OCI-LY1 (cell line): ENCODE results near the gene NABP1.

Experiments used
- EZH2 ChIP-seq: fragments of 200-600 bp; sonication (generic), shearing (Covaris generic); IDR thresholded peaks from 2 replicates; pipeline ENCODE4 v1.8.0; 2017; ENCODE audit warnings: borderline replicate concordance, mixed run types, mild to moderate bottlenecking, antibody characterized with exemption, low read length, moderate library complexity, mixed read lengths
- TF ChIP-seq, protein P1 (sequence below): fragments of 200-600 bp; sonication (generic), shearing (Covaris generic); IDR thresholded peaks from 2 replicates; pipeline ENCODE4 v1.5.1; 2017; ENCODE audit warnings: mild to moderate bottlenecking, antibody characterized with exemption, low read length, moderate library complexity, mixed read lengths

DNA sequence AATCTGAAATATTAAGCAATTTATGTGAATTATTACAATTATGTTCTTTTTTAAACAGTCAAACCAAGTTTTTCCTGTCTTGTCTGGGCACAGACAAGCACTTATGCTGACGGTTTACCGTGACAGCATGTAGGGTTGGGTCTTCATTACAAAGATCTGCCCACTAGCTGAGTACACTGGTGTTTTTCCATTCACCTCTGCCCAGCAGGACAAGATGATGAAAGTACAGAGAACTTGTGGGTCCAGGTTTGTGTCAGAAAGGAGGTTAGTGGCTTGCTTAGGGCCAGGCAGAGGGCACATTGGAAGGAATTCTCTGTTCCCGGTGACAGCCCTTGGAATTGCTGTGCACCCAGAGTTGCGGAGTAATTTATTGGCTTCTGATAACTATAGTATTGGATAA, 14.0 kb downstream of the NABP1 start:
- TF ChIP-seq, protein P1, sequence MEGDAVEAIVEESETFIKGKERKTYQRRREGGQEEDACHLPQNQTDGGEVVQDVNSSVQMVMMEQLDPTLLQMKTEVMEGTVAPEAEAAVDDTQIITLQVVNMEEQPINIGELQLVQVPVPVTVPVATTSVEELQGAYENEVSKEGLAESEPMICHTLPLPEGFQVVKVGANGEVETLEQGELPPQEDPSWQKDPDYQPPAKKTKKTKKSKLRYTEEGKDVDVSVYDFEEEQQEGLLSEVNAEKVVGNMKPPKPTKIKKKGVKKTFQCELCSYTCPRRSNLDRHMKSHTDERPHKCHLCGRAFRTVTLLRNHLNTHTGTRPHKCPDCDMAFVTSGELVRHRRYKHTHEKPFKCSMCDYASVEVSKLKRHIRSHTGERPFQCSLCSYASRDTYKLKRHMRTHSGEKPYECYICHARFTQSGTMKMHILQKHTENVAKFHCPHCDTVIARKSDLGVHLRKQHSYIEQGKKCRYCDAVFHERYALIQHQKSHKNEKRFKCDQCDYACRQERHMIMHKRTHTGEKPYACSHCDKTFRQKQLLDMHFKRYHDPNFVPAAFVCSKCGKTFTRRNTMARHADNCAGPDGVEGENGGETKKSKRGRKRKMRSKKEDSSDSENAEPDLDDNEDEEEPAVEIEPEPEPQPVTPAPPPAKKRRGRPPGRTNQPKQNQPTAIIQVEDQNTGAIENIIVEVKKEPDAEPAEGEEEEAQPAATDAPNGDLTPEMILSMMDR, result no peak
- no peak for TF ChIP-seq EZH2
